Tibial nerve (tissue), 4 donors: Measurements from ENCODE around the gene USP11. TPM values are rescaled to one million over a fixed set of nuclear protein-coding genes. Genes with fewer than 3 reads are reported as not detected.

Source experiments
- DNase-seq, 2 donors: peaks; one replicate each; pipeline ENCODE4 v3.0.0-alpha.2; 2019; ENCODE audit warnings: low spot score in 2 of 2
- H3K27ac ChIP-seq, 4 donors: fragments of 200-600 bp; sonication (generic) in 3 of 4; one replicate each; pipeline ENCODE4 v1.5.1; 2017 to 2019; ENCODE audit warnings: mild to moderate bottlenecking in 1 of 4
- H3K27me3 ChIP-seq, 2 donors: fragments of 200-600 bp; sonication (generic) in 1 of 2; one replicate each; pipeline versions ENCODE4 v1.5.1 to v1.6.0; 2017 to 2019
- H3K36me3 ChIP-seq, 3 donors: fragments of 200-600 bp; sonication (generic); one replicate each; pipeline ENCODE4 v1.5.1; 2018 to 2019
- H3K4me1 ChIP-seq, 4 donors: fragments of 200-600 bp; sonication (generic) in 3 of 4; one replicate each; pipeline ENCODE4 v1.5.1; 2017 to 2019
- H3K4me3 ChIP-seq, 4 donors: fragments of 200-600 bp; sonication (generic) in 3 of 4; one replicate each; pipeline ENCODE4 v1.5.1; 2017 to 2019; ENCODE audit warnings: mild to moderate bottlenecking in 1 of 4, moderate library complexity in 1 of 4
- H3K9me3 ChIP-seq, 4 donors: fragments of 200-600 bp; sonication (generic) in 3 of 4; one replicate each; pipeline ENCODE4 v1.5.1; 2017 to 2019
- EP300 ChIP-seq, 2 donors: sonication (generic); formaldehyde crosslinking; IDR thresholded peaks; one replicate each; pipeline ENCODE4 v1.6.1; 2017; ENCODE audit warnings: antibody characterized with exemption in 2 of 2, mild to moderate bottlenecking in 1 of 2
- POLR2A ChIP-seq, 2 donors: fragments of 450-650 bp; IDR thresholded peaks; one replicate each; pipeline ENCODE4 v1.6.1; 2017; ENCODE audit warnings: antibody characterized with exemption in 2 of 2, mild to moderate bottlenecking in 2 of 2, moderate library complexity in 2 of 2
- WGBS, 2 donors: methylation state at CpG; one replicate each; pipeline ENCODE4 v1.1.5; 2018; 5-methylcytosine and 5-hydroxymethylcytosine counted together
- total RNA-seq, 4 donors: library from RNA; depleted of rRNA; stranded (reverse); fragments of >200 nt; gene quantifications; one replicate each; pipeline ENCODE4 v1.1.0, GENCODE V29; 2016
- TF ChIP-seq, protein P1 (sequence below), 5 experiments: fragments of 200-600 bp in 3 of 5; fragments of 450-650 bp in 2 of 5; sonication (generic) in 3 of 5; IDR thresholded peaks; one replicate each; pipeline ENCODE4 v1.5.1; 2016 to 2019; ENCODE audit warnings: antibody characterized with exemption in 5 of 5, mild to moderate bottlenecking in 3 of 5, moderate library complexity in 2 of 5

Gene USP11
- total RNA-seq, 4 donors from 2014 or later = 54.6 to 85.8 (median 63.9) TPM

DNA sequence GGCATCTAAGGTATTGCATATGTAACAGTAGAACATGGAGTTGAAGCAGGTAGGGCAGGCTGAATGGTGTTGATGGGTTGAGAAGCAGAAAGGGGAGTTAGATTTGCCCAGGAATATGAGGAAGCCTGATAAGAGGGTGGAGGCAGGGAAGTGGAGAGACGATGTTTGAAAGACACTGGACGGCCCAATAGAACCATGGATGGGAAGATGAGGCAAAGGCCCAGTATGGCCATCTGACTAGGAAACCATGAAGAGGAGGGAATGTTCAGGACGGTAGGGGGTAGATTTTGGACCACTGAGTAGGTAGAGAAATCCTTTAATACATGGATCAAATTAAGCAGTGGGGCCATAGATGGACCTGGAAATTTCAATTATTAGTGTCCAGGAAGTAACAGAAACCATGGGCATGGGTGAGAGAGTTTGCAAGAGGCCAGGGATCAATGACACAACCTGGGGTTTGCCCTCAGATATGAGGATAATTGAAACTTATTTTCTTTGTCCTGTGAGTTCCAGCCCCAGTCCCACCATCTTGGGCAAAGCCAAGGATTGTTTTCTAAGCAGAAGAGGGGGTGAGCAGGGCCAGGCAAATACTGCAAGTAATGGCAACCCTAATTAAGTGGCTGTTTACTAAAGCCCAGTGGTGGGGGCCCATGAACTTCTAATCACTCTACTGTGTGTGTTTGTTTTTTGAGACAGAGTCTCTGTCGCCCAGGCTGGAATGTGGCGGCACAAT lies 2.5 kb upstream of the USP11 start:
- Histone ChIP-seq H3K4me1 (peaks cover 0 to 8% (median 0%) of the 10 kb centered on the region in 4 donors), H3K27me3 (no peaks in the 10 kb centered on the region), H3K4me3 (no peak overlapping the region), H3K36me3 (peaks cover 0 to 43% (median 2%) of the 10 kb centered on the region in 3 donors), H3K9me3 (no peaks in the 10 kb centered on the region), H3K27ac (no peak overlapping the region)
- DNase-seq = no peak
- no peak for TF ChIP-seq EP300 (IDR thresholded peaks at IDR 0.05)
- TF ChIP-seq, protein P1, sequence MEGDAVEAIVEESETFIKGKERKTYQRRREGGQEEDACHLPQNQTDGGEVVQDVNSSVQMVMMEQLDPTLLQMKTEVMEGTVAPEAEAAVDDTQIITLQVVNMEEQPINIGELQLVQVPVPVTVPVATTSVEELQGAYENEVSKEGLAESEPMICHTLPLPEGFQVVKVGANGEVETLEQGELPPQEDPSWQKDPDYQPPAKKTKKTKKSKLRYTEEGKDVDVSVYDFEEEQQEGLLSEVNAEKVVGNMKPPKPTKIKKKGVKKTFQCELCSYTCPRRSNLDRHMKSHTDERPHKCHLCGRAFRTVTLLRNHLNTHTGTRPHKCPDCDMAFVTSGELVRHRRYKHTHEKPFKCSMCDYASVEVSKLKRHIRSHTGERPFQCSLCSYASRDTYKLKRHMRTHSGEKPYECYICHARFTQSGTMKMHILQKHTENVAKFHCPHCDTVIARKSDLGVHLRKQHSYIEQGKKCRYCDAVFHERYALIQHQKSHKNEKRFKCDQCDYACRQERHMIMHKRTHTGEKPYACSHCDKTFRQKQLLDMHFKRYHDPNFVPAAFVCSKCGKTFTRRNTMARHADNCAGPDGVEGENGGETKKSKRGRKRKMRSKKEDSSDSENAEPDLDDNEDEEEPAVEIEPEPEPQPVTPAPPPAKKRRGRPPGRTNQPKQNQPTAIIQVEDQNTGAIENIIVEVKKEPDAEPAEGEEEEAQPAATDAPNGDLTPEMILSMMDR (IDR thresholded peaks at IDR 0.05) = no peak
- TF ChIP-seq POLR2A (IDR thresholded peaks at IDR 0.05) = no peak
- 80 to 90% methylated on average over 3 to 5 of the region's 5 CpGs for WGBS, 2 donors

DNA sequence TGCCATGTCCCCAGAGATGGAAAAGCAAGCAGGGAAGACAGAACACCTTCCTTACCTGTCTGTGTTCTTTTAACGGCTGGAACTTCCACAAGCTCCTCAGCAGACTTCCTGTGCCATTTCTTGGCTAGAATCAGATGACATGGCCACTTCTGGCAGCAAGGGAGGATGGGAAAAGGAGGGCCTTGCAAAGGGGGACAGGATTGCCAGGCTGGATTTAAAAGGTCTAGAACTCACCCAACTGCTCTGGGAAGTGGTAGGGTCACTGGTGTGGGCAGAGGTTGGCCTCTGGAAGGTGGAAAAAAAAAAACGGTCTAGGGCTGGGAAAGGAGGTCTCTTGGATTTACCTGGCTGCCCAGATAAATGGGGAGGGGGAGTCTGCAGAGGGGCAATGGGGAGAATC lies 1.6 kb upstream of the USP11 start:
- TF ChIP-seq POLR2A (IDR thresholded peaks at IDR 0.05) = no peak
- no peak for TF ChIP-seq EP300 (IDR thresholded peaks at IDR 0.05)
- TF ChIP-seq, protein P1 (IDR thresholded peaks at IDR 0.05) = no peak
- no peaks in the 10 kb centered on the region for H3K27me3 ChIP-seq
- 75 to 78% methylated on average over 2 of the region's 2 CpGs for WGBS, 2 donors
- no peak for DNase-seq
- H3K9me3 ChIP-seq = no peaks in the 10 kb centered on the region
- no peak overlapping the region for H3K4me3 ChIP-seq
- no peak overlapping the region for H3K27ac ChIP-seq
- H3K36me3 ChIP-seq = peaks cover 0 to 34% (median 0%) of the 10 kb centered on the region in 3 donors
- H3K4me1 ChIP-seq = peaks cover 0 to 11% (median 0%) of the 10 kb centered on the region in 4 donors

DNA sequence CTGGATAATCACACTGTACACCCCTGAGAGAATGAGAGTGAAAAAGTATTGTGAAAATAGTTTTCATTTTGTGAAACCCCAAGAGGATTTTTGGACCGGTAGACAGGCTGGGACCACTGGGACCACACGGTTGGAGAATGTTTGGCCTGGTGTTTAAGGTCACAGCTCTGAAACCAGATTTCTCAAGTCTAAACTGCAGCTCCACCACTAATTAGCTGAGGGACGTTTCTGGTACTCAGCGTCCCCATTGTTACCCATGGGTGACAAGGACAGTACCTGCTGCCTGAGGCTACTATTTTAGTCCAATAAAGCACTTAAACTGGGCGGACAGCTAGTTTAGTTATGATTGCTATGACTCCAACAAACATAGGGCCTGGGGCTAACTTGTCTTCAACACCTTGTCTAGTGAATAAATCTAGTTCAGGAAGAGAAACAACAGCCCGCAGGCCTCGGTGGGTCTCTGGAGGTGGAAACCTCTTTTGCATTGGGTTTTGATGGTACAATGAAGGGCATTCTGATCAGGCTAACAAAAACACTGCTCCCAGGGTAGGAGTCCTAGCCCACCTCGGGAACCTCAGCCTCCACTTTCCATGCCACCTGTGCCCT lies 509 bp upstream of the USP11 start:
- no peaks in the 10 kb centered on the region for H3K9me3 ChIP-seq
- 38 to 75% methylated on average over 6 to 8 of the region's 8 CpGs for WGBS, 2 donors
- no peak for DNase-seq
- H3K4me1 ChIP-seq = peaks cover 0 to 21% (median 1%) of the 10 kb centered on the region in 4 donors
- H3K36me3 ChIP-seq = peaks cover 0 to 23% (median 0%) of the 10 kb centered on the region in 3 donors
- H3K27ac ChIP-seq = peak overlapping the region; percentile 88 to 99 (median 99)
- TF ChIP-seq POLR2A (IDR thresholded peaks at IDR 0.05) = no peak
- TF ChIP-seq, protein P1 (IDR thresholded peaks at IDR 0.05) = no peak
- TF ChIP-seq EP300 (IDR thresholded peaks at IDR 0.05) = no peak
- H3K27me3 ChIP-seq = peaks cover 0 to 8% of the 10 kb centered on the region in 2 donors
- H3K4me3 ChIP-seq = peak overlapping the region; percentile 38 to 74 (median 58)

DNA sequence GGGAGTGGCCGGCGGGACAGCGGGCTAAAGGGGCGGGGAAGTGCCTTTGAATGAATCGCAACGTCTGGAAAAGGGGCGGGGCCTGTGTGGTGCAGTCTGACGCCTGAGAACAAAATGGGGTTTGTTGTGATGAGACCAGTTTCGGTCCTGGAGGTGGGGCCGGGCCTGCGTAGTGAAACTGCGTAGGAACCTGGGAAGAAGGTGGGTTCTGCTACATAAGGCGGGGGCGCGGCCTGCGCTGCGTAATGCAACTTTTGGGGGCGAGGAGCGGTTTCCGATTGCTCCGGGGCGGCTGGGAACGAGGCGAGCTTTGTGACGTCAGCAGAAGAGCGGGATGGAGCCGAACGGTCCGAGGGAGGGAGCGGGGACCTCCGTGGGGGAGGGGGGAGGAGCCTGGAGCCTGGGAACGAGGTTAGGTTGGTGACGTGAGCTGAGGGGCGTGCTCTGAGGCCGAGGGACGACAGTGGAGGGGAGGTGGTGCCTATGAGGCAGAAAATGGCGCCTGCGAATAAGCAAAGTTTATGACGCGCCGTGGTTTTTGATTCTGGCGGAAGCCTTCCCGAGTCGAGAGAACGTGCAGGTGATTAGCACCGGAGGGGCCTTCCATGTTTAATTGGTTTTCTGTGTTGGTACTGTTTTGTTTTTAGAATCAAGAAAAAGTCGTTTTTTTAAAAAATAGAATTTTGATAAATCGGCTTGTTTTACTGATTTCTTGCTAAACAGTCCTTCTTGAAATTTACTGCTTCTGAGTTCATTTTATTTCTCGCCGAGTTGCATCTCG lies 714 bp downstream of the USP11 start:
- peak overlapping the region; percentile 88 to 99 (median 99) for H3K27ac ChIP-seq
- peaks cover 0 to 12% (median 0%) of the 10 kb centered on the region in 3 donors for H3K36me3 ChIP-seq
- TF ChIP-seq POLR2A (IDR thresholded peaks at IDR 0.05) (peak; percentile 39 to 83), EP300 (IDR thresholded peaks at IDR 0.05) (peak; percentile 84 to 92)
- TF ChIP-seq, protein P1 (IDR thresholded peaks at IDR 0.05) = no peak
- peaks cover 0 to 26% (median 1%) of the 10 kb centered on the region in 4 donors for H3K4me1 ChIP-seq
- H3K27me3 ChIP-seq = peaks cover 0 to 9% of the 10 kb centered on the region in 2 donors
- 0 to 24% methylated on average over 34 to 51 of the region's 51 CpGs for WGBS, 2 donors
- peak overlapping the region; percentile 38 to 74 (median 58) for H3K4me3 ChIP-seq
- no peaks in the 10 kb centered on the region for H3K9me3 ChIP-seq
- DNase-seq = peak; percentile 89 to 91
